Stimulated activated CD4-positive, alpha-beta T cell treated with anti-CD3 and anti-CD28 coated beads, Interleukin-12 subunit alpha, Interleukin-12 subunit beta, amount 100 ng/mL, for 48 hours (primary cell): ENCODE results near the gene SMARCC2.
"Not testable (repeated sequence)": the region's sequence is repeated elsewhere in the genome, so short reads cannot be mapped to it uniquely, and the experiment has no call there.

Source experiments
- DNase-seq, 3 donors: peaks; one replicate each; pipeline ENCODE4 v3.0.0-alpha.2; 2020; ENCODE audit warnings: low read depth in 2 of 3, low spot score in 1 of 3

SMARCC2 gene

GRCh38 chr12:56126732-56127239, 62.5 kb downstream of the SMARCC2 start:
- no peak for DNase-seq

- DNase-seq = no peak
These were observed 65.2 kb downstream of the SMARCC2 start for GRCh38 chr12:56124133-56124532.

GRCh38 chr12:56122637-56123036, 66.6 kb downstream of the SMARCC2 start:
- DNase-seq = no peak

- DNase-seq = no peak
These were observed 67.9 kb downstream of the SMARCC2 start for GRCh38 chr12:56121204-56121870.

- DNase-seq = no peak
These were observed 69.0 kb downstream of the SMARCC2 start for GRCh38 chr12:56120158-56120846.

GRCh38 chr12:56119361-56119796, 69.9 kb downstream of the SMARCC2 start:
- DNase-seq = peak in 2 of 3 donors; percentile 42 to 62

- DNase-seq = no peak
These were observed 70.5 kb downstream of the SMARCC2 start for GRCh38 chr12:56118688-56119357.

- DNase-seq = peak; percentile 97 to 99 (median 98)
These were observed 71.2 kb downstream of the SMARCC2 start, which contains the start of gene ZC3H10 for GRCh38 chr12:56117778-56118687. TSS of gene ZC3H10 (plus strand) at chr12:56118266. CDS start at chr12:56120563, 2,297 bp downstream.

GRCh38 chr12:56117082-56117706, 72.1 kb downstream of the SMARCC2 start:
- not testable (repeated sequence) for DNase-seq

GRCh38 chr12:56116267-56117081, 72.8 kb downstream of the SMARCC2 start, which contains the start of gene RPL41:
TSS of gene RPL41 (plus strand) at chr12:56116633.
- peak; percentile 88 to 95 (median 88) for DNase-seq

- no peak for DNase-seq
These were observed 74.0 kb downstream of the SMARCC2 start for GRCh38 chr12:56115329-56115728.

- DNase-seq = no peak
These were observed 75.2 kb downstream of the SMARCC2 start for GRCh38 chr12:56114084-56114483.
